Activated CD4-positive, alpha-beta T cell treated with anti-CD3 and anti-CD28 coated beads, Interleukin-10, Interleukin-2, amounts not matched to agents 100 ng/mL and 50 ng/mL, durations not matched to agents 16 hours and 8 hours (primary cell): ENCODE measurements around the gene MMD.
"Not testable (repeated sequence)": the region's sequence is repeated elsewhere in the genome, so short reads cannot be mapped to it uniquely, and the experiment has no call there.

Experiments
- DNase-seq: peaks from one replicate; pipeline ENCODE4 v3.0.0-alpha.2; 2020

The MMD gene

GRCh38 chr17:55391244-55391757, 30.3 kb downstream of the MMD start:
- DNase-seq, result no peak

GRCh38 chr17:55390364-55390977, 31.2 kb downstream of the MMD start:
- DNase-seq, result no peak

GRCh38 chr17:55389715-55390114, 31.9 kb downstream of the MMD start:
- DNase-seq, result not testable (repeated sequence)

- no peak for DNase-seq
Measured at GRCh38 chr17:55388842-55389241, 32.8 kb downstream of the MMD start.

GRCh38 chr17:55386796-55387332, 34.8 kb downstream of the MMD start:
- no peak for DNase-seq

- DNase-seq, result no peak
Measured at GRCh38 chr17:55384643-55385232, 36.9 kb downstream of the MMD start.

- DNase-seq, result no peak
Measured at GRCh38 chr17:55383771-55384642, 37.6 kb downstream of the MMD start.

- DNase-seq, result no peak
Measured at GRCh38 chr17:55381017-55381770, 40.4 kb downstream of the MMD start.

GRCh38 chr17:55377671-55378275, 43.9 kb downstream of the MMD start:
- no peak for DNase-seq

GRCh38 chr17:55368706-55369105, 52.9 kb downstream of the MMD start:
- no peak for DNase-seq

GRCh38 chr17:55366020-55366481, 55.6 kb downstream of the MMD start:
- DNase-seq, result no peak

- DNase-seq, result no peak
Measured at GRCh38 chr17:55363033-55363432, 58.6 kb downstream of the MMD start.

- no peak for DNase-seq
Measured at GRCh38 chr17:55360971-55361370, 60.7 kb downstream of the MMD start.

- DNase-seq, result peak; percentile 80
Measured at GRCh38 chr17:55356434-55357328, 65.0 kb downstream of the MMD start.

GRCh38 chr17:55354941-55355340, 66.7 kb downstream of the MMD start:
- no peak for DNase-seq

- DNase-seq, result no peak
Measured at GRCh38 chr17:55354010-55354409, 67.6 kb downstream of the MMD start.

- DNase-seq, result no peak
Measured at GRCh38 chr17:55351226-55351625, 70.4 kb downstream of the MMD start.

GRCh38 chr17:55350825-55351205, 70.8 kb downstream of the MMD start:
- DNase-seq, result no peak

GRCh38 chr17:55348749-55349354, 72.8 kb downstream of the MMD start:
- DNase-seq, result peak; percentile 50

GRCh38 chr17:55347341-55347740, 74.3 kb downstream of the MMD start:
- DNase-seq, result no peak

- no peak for DNase-seq
Measured at GRCh38 chr17:55346658-55347057, 75.0 kb downstream of the MMD start.
